Psoas muscle (tissue), 8 donors: ENCODE measurements around the gene SCRG1. TPM values are rescaled to one million over a fixed set of nuclear protein-coding genes. Genes with fewer than 3 reads are reported as not detected.

ENCODE experiments used
- ATAC-seq, 4 donors: fragments of 200-7000 bp; cut with Tn5 transposase; one replicate each; pipeline ENCODE4 v1.9.1; 2020; ENCODE audit warnings: moderate library complexity in 3 of 4, mild to moderate bottlenecking in 2 of 4
- DNase-seq, 2 donors: peaks; one replicate each; pipeline ENCODE4 v3.0.0-alpha.2; 2020
- H3K27ac ChIP-seq: fragments of 200-600 bp; one replicate; pipeline ENCODE4 v1.8.0; 2022
- H3K27me3 ChIP-seq, 3 donors: fragments of 200-600 bp in 1 of 3; one replicate each; pipeline versions ENCODE4 v1.6.1 to v1.8.0; 2013 to 2022; ENCODE audit warnings: low read length in 2 of 3, mild to moderate bottlenecking in 2 of 3, moderate library complexity in 1 of 3; ENCODE audit not compliant: insufficient read depth in 3 of 3
- H3K36me3 ChIP-seq, 2 donors: fragments of 200-600 bp in 1 of 2; one replicate each; pipeline versions ENCODE4 v1.6.1 to v1.8.0; 2013 to 2022; ENCODE audit warnings: low read depth in 1 of 2, mild to moderate bottlenecking in 1 of 2, moderate library complexity in 1 of 2; ENCODE audit not compliant: insufficient read depth in 1 of 2
- H3K4me1 ChIP-seq: fragments of 200-600 bp; one replicate; pipeline ENCODE4 v1.8.0; 2022
- H3K4me3 ChIP-seq: fragments of 200-600 bp; one replicate; pipeline ENCODE4 v1.8.0; 2022; ENCODE audit warnings: mild to moderate bottlenecking
- H3K9me3 ChIP-seq: fragments of 200-600 bp; one replicate; pipeline ENCODE4 v1.8.0; 2022
- CTCF ChIP-seq: fragments of 200-600 bp; IDR thresholded peaks from one replicate; pipeline ENCODE4 v1.8.0; 2022; ENCODE audit warnings: antibody characterized with exemption
- WGBS, 3 donors: extraction: QIAGEN DNeasy Blood & Tissue Kit; methylation state at CpG; one replicate each; pipeline versions ENCODE4 v1.1.6 to v1.1.7; 2013; 5-methylcytosine and 5-hydroxymethylcytosine counted together
- intact Hi-C, 2 donors: fragments of 100-400 bp; cut with DNase I; formaldehyde crosslinking; loops; one replicate each; pipeline versions ENCODE4 v1.11.0 to v1.14.2; 2022
- polyA plus RNA-seq, 3 donors: library from polyadenylated mRNA; stranded (reverse); fragments of 200-250 nt; gene quantifications; one replicate each; pipeline ENCODE4 v1.2.3, GENCODE V29; 2013
- total RNA-seq, 4 donors: library from RNA; stranded (reverse); fragmentation: NEBNext Ultra II Directional in 2 of 4; extraction: Animal tissue kit (Norgen Biotek cat#: 25700) in 2 of 4; gene quantifications; one replicate each; pipeline versions ENCODE4 v1.2.1 to v1.2.4, GENCODE V29; 2021 to 2023
- donor health status: healthy with polysubstance abuse.
- donor health status: DM: no; HTN: no; CAD: no; lungs with moderate emphysema.
- donor health status: Bipolar disorder and iron deficiency.
- donor health status: healthy.
- donor health status: DM: yes; HTN: yes; CAD: no.
- donor health status: DM: no; HTN: no; CAD: no.
- donor health status: DM: no; HTN: no; CAD: no.
- donor health status: DM: yes; HTN: yes; CAD: no.

Gene SCRG1
- total and polyA plus RNA-seq, 7 donors: 0.01 to 0.19 (median 0.03) TPM; not detected in 4

GRCh38 chr4:173420801-173421200 lies 21.9 kb upstream of the SCRG1 start:
- no peaks in the 10 kb centered on the region for H3K9me3 ChIP-seq
- H3K36me3 ChIP-seq: no peaks in the 10 kb centered on the region
- no peak for ATAC-seq
- H3K4me3 ChIP-seq: no peak overlapping the region
- H3K27me3 ChIP-seq: no peaks in the 10 kb centered on the region
- H3K27ac ChIP-seq: no peak overlapping the region
- intact Hi-C loops: loop anchor here in 1 of 2 donors (1.0 kb wide), 1 partner anchor 74 kb away; no protein-coding TSS in a partner anchor
- H3K4me1 ChIP-seq: no peaks in the 10 kb centered on the region
- no peak for DNase-seq
- TF ChIP-seq CTCF: no peak
- WGBS, 3 donors: 96 to 100% (median 99%) methylated on average over 2 of the region's 2 CpGs

GRCh38 chr4:173420324-173420752 lies 21.4 kb upstream of the SCRG1 start:
- 15 to 25% (median 19%) methylated on average over 4 of the region's 4 CpGs for WGBS, 3 donors
- DNase-seq (no peak), ATAC-seq (peak in 1 of 4 donors; percentile 60)
- H3K4me3 ChIP-seq: no peak overlapping the region
- no peaks in the 10 kb centered on the region for H3K4me1 ChIP-seq
- no peaks in the 10 kb centered on the region for H3K27me3 ChIP-seq
- no peaks in the 10 kb centered on the region for H3K9me3 ChIP-seq
- intact Hi-C loops: loop anchor here in 1 of 2 donors (1.0 kb wide), 1 partner anchor 74 kb away; no protein-coding TSS in a partner anchor
- no peaks in the 10 kb centered on the region for H3K36me3 ChIP-seq
- peak; percentile 49 for TF ChIP-seq CTCF
- H3K27ac ChIP-seq: no peak overlapping the region

- H3K27me3 ChIP-seq: no peaks in the 10 kb centered on the region
- 73 to 88% (median 79%) methylated on average over 3 of the region's 3 CpGs for WGBS, 3 donors
- H3K4me1 ChIP-seq: no peaks in the 10 kb centered on the region
- intact Hi-C loops: loop anchor here (5.0 kb wide), 2 partner anchors 74 to 406 kb away; no protein-coding TSS in a partner anchor
- H3K9me3 ChIP-seq: no peaks in the 10 kb centered on the region
- no peaks in the 10 kb centered on the region for H3K36me3 ChIP-seq
- no peak for DNase-seq
- no peak overlapping the region for H3K27ac ChIP-seq
- no peak for TF ChIP-seq CTCF
- H3K4me3 ChIP-seq: no peak overlapping the region
- ATAC-seq: no peak
Measured at GRCh38 chr4:173418639-173419038, 19.7 kb upstream of the SCRG1 start.

GRCh38 chr4:173417833-173418232 lies 18.9 kb upstream of the SCRG1 start:
- Histone ChIP-seq H3K4me1 (no peaks in the 10 kb centered on the region), H3K4me3 (no peak overlapping the region), H3K27ac (no peak overlapping the region)

More at GRCh38 chr4:173417833-173418232, 18.9 kb upstream of the SCRG1 start:
- no peak for ATAC-seq
- Histone ChIP-seq H3K27me3 (no peaks in the 10 kb centered on the region), H3K36me3 (no peaks in the 10 kb centered on the region), H3K9me3 (no peaks in the 10 kb centered on the region)
- intact Hi-C loops: loop anchor here (2.0 to 5.0 kb wide), 4 partner anchors 74 to 406 kb away; no protein-coding TSS in a partner anchor
- no peak for DNase-seq
- no peak for TF ChIP-seq CTCF
